Colon (tissue), 2 donors: Measurements from ENCODE around the gene KLHDC7A.

Experiments
- FAIRE-seq: peaks from 2 replicates; lab custom pipeline; 2012; peaks lifted over from hg19 to GRCh38; lab: Jason Lieb, UNC
- donor health status: control.
- donor health status: control.

The KLHDC7A gene

GRCh38 chr1:18508084-18508483 is 27.4 kb downstream of the KLHDC7A start:
- FAIRE-seq, result no peak

GRCh38 chr1:18511149-18511873 is 30.6 kb downstream of the KLHDC7A start:
- no peak for FAIRE-seq

- no peak for FAIRE-seq
Measured at GRCh38 chr1:18511874-18512150, 31.1 kb downstream of the KLHDC7A start.

GRCh38 chr1:18512883-18513282 is 32.2 kb downstream of the KLHDC7A start:
- no peak for FAIRE-seq

GRCh38 chr1:18513995-18514394 is 33.3 kb downstream of the KLHDC7A start:
- FAIRE-seq, result no peak

- FAIRE-seq, result no peak
Measured at GRCh38 chr1:18515120-18515667, 34.5 kb downstream of the KLHDC7A start.

GRCh38 chr1:18516473-18516872 is 35.7 kb downstream of the KLHDC7A start:
- no peak for FAIRE-seq

- no peak for FAIRE-seq
Measured at GRCh38 chr1:18526436-18527275, 45.9 kb downstream of the KLHDC7A start.

- FAIRE-seq, result no peak
Measured at GRCh38 chr1:18527514-18527913, 46.8 kb downstream of the KLHDC7A start.

GRCh38 chr1:18527921-18528320 is 47.2 kb downstream of the KLHDC7A start:
- no peak for FAIRE-seq

GRCh38 chr1:18528616-18529015 is 47.9 kb downstream of the KLHDC7A start:
- no peak for FAIRE-seq

- FAIRE-seq, result no peak
Measured at GRCh38 chr1:18529714-18530113, 49.0 kb downstream of the KLHDC7A start.

- FAIRE-seq, result no peak
Measured at GRCh38 chr1:18530587-18531502, 50.1 kb downstream of the KLHDC7A start.

- no peak for FAIRE-seq
Measured at GRCh38 chr1:18531503-18531845, 50.7 kb downstream of the KLHDC7A start.

- no peak for FAIRE-seq
Measured at GRCh38 chr1:18532390-18533170, 51.9 kb downstream of the KLHDC7A start.

GRCh38 chr1:18533259-18533658 is 52.5 kb downstream of the KLHDC7A start:
- FAIRE-seq, result no peak

- FAIRE-seq, result no peak
Measured at GRCh38 chr1:18534810-18535205, 54.1 kb downstream of the KLHDC7A start.
